Esophagus muscularis mucosa (tissue), 4 donors: ENCODE results near the gene ECT2.
A peak's percentile ranks its signal among the peaks of the same experiment; 100 is the strongest.

Experiments used
- EP300 ChIP-seq: sonication (generic); formaldehyde crosslinking; IDR thresholded peaks from one replicate; pipeline ENCODE4 v1.6.1; 2017; ENCODE audit warnings: antibody characterized with exemption
- POLR2A ChIP-seq: fragments of 450-650 bp; IDR thresholded peaks from one replicate; pipeline ENCODE4 v1.6.1; 2017; ENCODE audit warnings: antibody characterized with exemption, moderate library complexity, mild to moderate bottlenecking, low read depth
- TF ChIP-seq, protein P1 (sequence below), 3 experiments: fragments of 200-600 bp in 2 of 3; fragments of 450-650 bp in 1 of 3; sonication (generic) in 2 of 3; IDR thresholded peaks; one replicate each; pipeline ENCODE4 v1.5.1; 2017 to 2019; ENCODE audit warnings: antibody characterized with exemption in 3 of 3, mild to moderate bottlenecking in 2 of 3, moderate library complexity in 1 of 3

GRCh38 chr3:172808969-172809546 lies 58.5 kb downstream of the ECT2 start:
- TF ChIP-seq, protein P1, sequence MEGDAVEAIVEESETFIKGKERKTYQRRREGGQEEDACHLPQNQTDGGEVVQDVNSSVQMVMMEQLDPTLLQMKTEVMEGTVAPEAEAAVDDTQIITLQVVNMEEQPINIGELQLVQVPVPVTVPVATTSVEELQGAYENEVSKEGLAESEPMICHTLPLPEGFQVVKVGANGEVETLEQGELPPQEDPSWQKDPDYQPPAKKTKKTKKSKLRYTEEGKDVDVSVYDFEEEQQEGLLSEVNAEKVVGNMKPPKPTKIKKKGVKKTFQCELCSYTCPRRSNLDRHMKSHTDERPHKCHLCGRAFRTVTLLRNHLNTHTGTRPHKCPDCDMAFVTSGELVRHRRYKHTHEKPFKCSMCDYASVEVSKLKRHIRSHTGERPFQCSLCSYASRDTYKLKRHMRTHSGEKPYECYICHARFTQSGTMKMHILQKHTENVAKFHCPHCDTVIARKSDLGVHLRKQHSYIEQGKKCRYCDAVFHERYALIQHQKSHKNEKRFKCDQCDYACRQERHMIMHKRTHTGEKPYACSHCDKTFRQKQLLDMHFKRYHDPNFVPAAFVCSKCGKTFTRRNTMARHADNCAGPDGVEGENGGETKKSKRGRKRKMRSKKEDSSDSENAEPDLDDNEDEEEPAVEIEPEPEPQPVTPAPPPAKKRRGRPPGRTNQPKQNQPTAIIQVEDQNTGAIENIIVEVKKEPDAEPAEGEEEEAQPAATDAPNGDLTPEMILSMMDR (IDR thresholded peaks at IDR 0.05) = peak in 2 of 3 experiments; percentile 24 to 30
- no peak for TF ChIP-seq POLR2A
- no peak for TF ChIP-seq EP300
